ENCODE data around the gene ABCA7. TPM values are rescaled to one million over a fixed set of nuclear protein-coding genes. Genes with fewer than 3 reads are reported as not detected.
A peak's percentile ranks its signal among the peaks of the same experiment; 100 is the strongest.

The ABCA7 gene
- total and polyA plus RNA-seq, 2 experiments from 2014 or later, result 17.8 to 26.8 TPM

DNA sequence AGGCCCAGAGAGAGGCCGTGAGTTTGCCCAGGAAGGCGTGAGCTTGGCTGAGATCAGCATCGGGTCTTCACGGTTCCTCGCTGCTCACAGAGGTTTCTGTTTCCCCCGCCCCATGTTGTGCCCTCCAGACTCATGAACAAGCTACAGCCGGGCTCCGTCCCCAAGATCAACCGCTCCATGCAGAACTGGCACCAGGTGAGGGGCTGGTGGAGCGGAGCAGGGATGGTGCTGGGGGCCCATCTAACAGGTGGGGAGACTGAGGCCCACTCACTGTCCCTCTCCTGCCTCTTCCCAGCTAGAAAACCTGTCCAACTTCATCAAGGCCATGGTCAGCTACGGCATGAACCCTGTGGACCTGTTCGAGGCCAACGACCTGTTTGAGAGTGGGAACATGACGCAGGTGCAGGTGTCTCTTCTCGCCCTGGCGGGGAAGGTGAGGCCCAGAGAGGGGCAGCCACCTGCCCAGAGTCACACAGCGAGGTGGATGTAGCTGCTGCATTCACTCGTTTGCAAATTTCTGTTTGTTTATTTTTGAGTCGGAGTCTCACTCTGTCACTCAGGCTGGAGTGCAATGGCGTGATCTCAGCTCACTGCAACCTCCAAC is 7.5 kb upstream of the ABCA7 start:
- WGBS (ENCODE audit: low lambda C conversion rate, missing lambda C conversion rate), result 93% methylated on average over 20 of the region's 20 CpGs
- Histone ChIP-seq H3K27me3 (no peaks in the 10 kb centered on the region), H3K9me2 (replicated peaks; ENCODE audit: insufficient read depth) (no peaks in the 10 kb centered on the region), H3K4me2 (no peak overlapping the region), H3K4me3 (no peak overlapping the region), H3K36me3 (replicated peaks; ENCODE audit: insufficient read depth, low read depth) (no peaks in the 10 kb centered on the region), H4K20me1 (ENCODE audit: insufficient read depth, poor library complexity, severe bottlenecking) (peaks cover 41% of the 10 kb centered on the region), H2AFZ (no peak overlapping the region), H3K9me3 (ENCODE audit: low read depth) (no peaks in the 10 kb centered on the region), H3K4me1 (ENCODE audit: insufficient read depth) (peaks cover 21% of the 10 kb centered on the region), H3K79me2 (peaks cover 50% of the 10 kb centered on the region), H3K27ac (no peak overlapping the region)
- DNase-seq (ENCODE audit: low spot score), result no peak
- no peak for TF ChIP-seq EZH2phosphoT487 (IDR thresholded peaks at IDR 0.05; ENCODE audit: low read depth, severe bottlenecking, unreplicated experiment)
- TF ChIP-seq EZH2 (IDR thresholded peaks at IDR 0.05; ENCODE audit: borderline replicate concordance), result no peak
- TF ChIP-seq, protein P1, sequence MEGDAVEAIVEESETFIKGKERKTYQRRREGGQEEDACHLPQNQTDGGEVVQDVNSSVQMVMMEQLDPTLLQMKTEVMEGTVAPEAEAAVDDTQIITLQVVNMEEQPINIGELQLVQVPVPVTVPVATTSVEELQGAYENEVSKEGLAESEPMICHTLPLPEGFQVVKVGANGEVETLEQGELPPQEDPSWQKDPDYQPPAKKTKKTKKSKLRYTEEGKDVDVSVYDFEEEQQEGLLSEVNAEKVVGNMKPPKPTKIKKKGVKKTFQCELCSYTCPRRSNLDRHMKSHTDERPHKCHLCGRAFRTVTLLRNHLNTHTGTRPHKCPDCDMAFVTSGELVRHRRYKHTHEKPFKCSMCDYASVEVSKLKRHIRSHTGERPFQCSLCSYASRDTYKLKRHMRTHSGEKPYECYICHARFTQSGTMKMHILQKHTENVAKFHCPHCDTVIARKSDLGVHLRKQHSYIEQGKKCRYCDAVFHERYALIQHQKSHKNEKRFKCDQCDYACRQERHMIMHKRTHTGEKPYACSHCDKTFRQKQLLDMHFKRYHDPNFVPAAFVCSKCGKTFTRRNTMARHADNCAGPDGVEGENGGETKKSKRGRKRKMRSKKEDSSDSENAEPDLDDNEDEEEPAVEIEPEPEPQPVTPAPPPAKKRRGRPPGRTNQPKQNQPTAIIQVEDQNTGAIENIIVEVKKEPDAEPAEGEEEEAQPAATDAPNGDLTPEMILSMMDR (IDR thresholded peaks at IDR 0.05; ENCODE audit: poor library complexity), result no peak

DNA sequence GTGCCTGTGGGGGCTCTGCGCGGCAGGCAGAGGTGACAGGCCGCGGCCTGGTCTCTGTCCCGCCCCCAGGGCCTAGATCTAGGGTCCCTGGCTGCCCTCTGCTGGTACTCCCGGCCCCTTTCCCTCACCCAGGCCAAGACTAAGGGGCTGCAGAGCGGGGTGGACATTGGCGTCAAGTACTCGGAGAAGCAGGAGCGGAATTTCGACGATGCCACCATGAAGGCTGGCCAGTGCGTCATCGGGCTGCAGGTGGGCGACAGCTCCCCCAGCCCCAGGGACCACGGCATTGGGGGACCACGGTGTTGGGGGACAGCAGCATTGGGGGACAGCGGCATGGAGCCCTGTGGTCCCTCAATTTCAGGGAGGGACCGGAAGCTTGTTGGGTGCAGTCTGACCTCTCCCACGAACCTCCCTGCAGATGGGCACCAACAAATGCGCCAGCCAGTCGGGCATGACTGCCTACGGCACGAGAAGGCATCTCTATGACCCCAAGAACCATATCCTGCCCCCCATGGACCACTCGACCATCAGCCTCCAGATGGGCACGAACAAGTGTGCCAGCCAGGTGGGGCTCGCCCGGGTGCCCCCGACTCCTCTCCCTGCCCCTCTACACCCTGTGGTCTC is 3.8 kb upstream of the ABCA7 start:
- TF ChIP-seq, protein P1 (IDR thresholded peaks at IDR 0.05; ENCODE audit: poor library complexity), result no peak
- TF ChIP-seq EZH2 (IDR thresholded peaks at IDR 0.05; ENCODE audit: borderline replicate concordance) (no peak), EZH2phosphoT487 (IDR thresholded peaks at IDR 0.05; ENCODE audit: low read depth, severe bottlenecking, unreplicated experiment) (no peak)
- Histone ChIP-seq H3K4me2 (no peak overlapping the region), H3K36me3 (replicated peaks; ENCODE audit: insufficient read depth, low read depth) (no peaks in the 10 kb centered on the region), H3K4me1 (ENCODE audit: insufficient read depth) (peaks cover 4% of the 10 kb centered on the region), H3K27me3 (no peaks in the 10 kb centered on the region), H4K20me1 (ENCODE audit: insufficient read depth, poor library complexity, severe bottlenecking) (peaks cover 12% of the 10 kb centered on the region), H3K9me2 (replicated peaks; ENCODE audit: insufficient read depth) (no peaks in the 10 kb centered on the region), H3K4me3 (no peak overlapping the region), H3K9me3 (ENCODE audit: low read depth) (no peaks in the 10 kb centered on the region), H2AFZ (no peak overlapping the region), H3K79me2 (peaks cover 15% of the 10 kb centered on the region), H3K27ac (no peak overlapping the region)
- DNase-seq (ENCODE audit: low spot score), result no peak
- 92% methylated on average over 29 of the region's 29 CpGs for WGBS (ENCODE audit: low lambda C conversion rate, missing lambda C conversion rate)

DNA sequence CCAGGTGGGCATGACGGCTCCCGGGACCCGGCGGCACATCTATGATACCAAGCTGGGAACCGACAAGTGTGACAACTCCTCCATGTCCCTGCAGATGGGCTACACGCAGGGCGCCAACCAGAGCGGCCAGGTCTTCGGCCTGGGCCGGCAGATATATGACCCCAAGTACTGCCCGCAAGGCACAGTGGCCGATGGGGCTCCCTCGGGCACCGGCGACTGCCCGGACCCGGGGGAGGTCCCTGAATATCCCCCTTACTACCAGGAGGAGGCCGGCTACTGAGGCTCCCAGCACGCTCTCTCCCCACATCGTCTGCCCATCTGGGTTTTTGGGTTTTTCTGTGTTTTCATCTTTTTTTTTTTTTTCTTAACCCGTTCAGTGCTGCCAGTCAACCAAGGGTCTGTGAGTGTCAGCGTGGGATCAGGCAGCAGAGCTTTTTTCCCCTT is 2.3 kb upstream of the ABCA7 start:
- no peaks in the 10 kb centered on the region for H3K9me2 ChIP-seq (replicated peaks; ENCODE audit: insufficient read depth)
- no peaks in the 10 kb centered on the region for H3K36me3 ChIP-seq (replicated peaks; ENCODE audit: insufficient read depth, low read depth)
- H3K27ac ChIP-seq, result peak overlapping the region; percentile 51
- H3K27me3 ChIP-seq, result no peaks in the 10 kb centered on the region
- H3K9me3 ChIP-seq (ENCODE audit: low read depth), result no peaks in the 10 kb centered on the region
- WGBS (ENCODE audit: low lambda C conversion rate, missing lambda C conversion rate), result 92% methylated on average over 21 of the region's 22 CpGs
- peaks cover 4% of the 10 kb centered on the region for H3K79me2 ChIP-seq
- peaks cover 8% of the 10 kb centered on the region for H3K4me1 ChIP-seq (ENCODE audit: insufficient read depth)
- no peak overlapping the region for H3K4me3 ChIP-seq
- no peak overlapping the region for H3K4me2 ChIP-seq
- DNase-seq (ENCODE audit: low spot score), result no peak
- no peak for TF ChIP-seq EZH2 (IDR thresholded peaks at IDR 0.05; ENCODE audit: borderline replicate concordance)
- H2AFZ ChIP-seq, result no peak overlapping the region
- H4K20me1 ChIP-seq (ENCODE audit: insufficient read depth, poor library complexity, severe bottlenecking), result peaks cover 9% of the 10 kb centered on the region

DNA sequence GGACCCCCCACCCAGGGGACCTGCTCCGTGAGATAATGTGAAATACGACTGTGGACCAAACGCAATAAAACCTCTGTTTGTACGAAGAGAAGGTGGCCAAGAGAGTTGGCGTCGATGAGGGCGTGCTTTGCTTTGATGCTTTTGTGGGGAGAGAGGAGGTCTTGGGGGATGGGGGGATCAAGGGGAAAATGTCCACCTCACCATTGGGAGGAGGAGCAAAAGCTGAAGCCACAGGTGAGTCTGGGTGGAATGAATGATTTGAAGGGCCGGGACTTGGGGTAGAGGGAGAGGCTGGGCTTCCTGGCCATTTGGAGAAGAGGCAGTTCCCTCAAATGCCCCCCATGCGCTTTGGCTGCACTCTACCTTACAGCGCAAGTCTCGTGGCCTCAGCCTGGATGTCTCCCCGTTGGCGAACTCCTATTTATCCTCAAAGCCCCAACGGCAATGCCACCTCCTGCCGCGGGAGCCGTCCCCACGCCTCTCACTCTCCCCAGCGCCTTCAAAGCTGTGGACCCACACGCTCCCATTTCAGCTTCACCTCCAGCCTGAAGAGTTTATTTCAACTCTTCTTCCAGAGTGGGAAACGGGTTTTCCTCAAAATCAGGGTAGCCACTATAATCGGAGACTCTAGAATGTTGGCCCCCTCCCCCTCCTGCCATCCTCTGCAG is 795 bp upstream of the ABCA7 start:
- no peaks in the 10 kb centered on the region for H3K9me2 ChIP-seq (replicated peaks; ENCODE audit: insufficient read depth)
- peaks cover 8% of the 10 kb centered on the region for H3K4me1 ChIP-seq (ENCODE audit: insufficient read depth)
- H3K36me3 ChIP-seq (replicated peaks; ENCODE audit: insufficient read depth, low read depth), result no peaks in the 10 kb centered on the region
- DNase-seq (ENCODE audit: low spot score), result no peak
- peak overlapping the region; percentile 73 for H3K4me2 ChIP-seq
- WGBS (ENCODE audit: low lambda C conversion rate, missing lambda C conversion rate), result 57% methylated on average over 22 of the region's 22 CpGs
- H2AFZ ChIP-seq, result no peak overlapping the region
- peaks cover 3% of the 10 kb centered on the region for H4K20me1 ChIP-seq (ENCODE audit: insufficient read depth, poor library complexity, severe bottlenecking)
- no peak for TF ChIP-seq EZH2phosphoT487 (IDR thresholded peaks at IDR 0.05; ENCODE audit: low read depth, severe bottlenecking, unreplicated experiment)
- TF ChIP-seq, protein P1 (IDR thresholded peaks at IDR 0.05; ENCODE audit: poor library complexity), result no peak
- TF ChIP-seq EZH2 (IDR thresholded peaks at IDR 0.05; ENCODE audit: borderline replicate concordance), result no peak
- no peak overlapping the region for H3K4me3 ChIP-seq
- H3K9me3 ChIP-seq (ENCODE audit: low read depth), result no peaks in the 10 kb centered on the region
- peak overlapping the region; percentile 28 for H3K27ac ChIP-seq
- no peaks in the 10 kb centered on the region for H3K27me3 ChIP-seq
- no peaks in the 10 kb centered on the region for H3K79me2 ChIP-seq

Data from hepatocyte (in vitro differentiated cells).